ENCODE results near the gene GBE1.

DNA sequence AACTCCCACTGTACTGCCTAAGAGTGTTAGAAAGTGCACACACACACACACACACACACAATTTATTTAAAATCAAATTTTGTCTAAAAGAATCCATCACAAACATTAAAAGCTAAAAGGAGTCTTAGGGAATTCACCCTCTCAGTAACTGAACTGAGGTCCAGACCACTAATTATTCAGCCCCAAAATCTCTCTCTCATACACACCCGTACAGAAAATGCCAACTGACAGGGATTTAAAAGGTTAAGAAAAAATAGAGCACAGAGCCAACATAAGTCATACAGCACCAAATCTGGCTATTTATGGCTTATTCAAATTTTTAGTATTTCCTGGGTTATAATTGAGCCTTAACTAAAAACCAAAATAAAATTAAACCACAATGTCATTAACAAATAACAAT, 20.7 kb downstream of the GBE1 start:
- TF ChIP-seq, protein P1, sequence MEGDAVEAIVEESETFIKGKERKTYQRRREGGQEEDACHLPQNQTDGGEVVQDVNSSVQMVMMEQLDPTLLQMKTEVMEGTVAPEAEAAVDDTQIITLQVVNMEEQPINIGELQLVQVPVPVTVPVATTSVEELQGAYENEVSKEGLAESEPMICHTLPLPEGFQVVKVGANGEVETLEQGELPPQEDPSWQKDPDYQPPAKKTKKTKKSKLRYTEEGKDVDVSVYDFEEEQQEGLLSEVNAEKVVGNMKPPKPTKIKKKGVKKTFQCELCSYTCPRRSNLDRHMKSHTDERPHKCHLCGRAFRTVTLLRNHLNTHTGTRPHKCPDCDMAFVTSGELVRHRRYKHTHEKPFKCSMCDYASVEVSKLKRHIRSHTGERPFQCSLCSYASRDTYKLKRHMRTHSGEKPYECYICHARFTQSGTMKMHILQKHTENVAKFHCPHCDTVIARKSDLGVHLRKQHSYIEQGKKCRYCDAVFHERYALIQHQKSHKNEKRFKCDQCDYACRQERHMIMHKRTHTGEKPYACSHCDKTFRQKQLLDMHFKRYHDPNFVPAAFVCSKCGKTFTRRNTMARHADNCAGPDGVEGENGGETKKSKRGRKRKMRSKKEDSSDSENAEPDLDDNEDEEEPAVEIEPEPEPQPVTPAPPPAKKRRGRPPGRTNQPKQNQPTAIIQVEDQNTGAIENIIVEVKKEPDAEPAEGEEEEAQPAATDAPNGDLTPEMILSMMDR (IDR thresholded peaks at IDR 0.05), result no peak
- no peak for TF ChIP-seq POLR2A (IDR thresholded peaks at IDR 0.05)

Measured in adrenal gland (tissue), 5 donors.